Islet of Langerhans (tissue), 1 donor: ENCODE measurements around the gene TNIK.

Experiments
- FAIRE-seq: peaks from one replicate; lab custom pipeline; 2011; peaks lifted over from hg19 to GRCh38; lab: Jason Lieb, UNC

The TNIK gene

GRCh38 chr3:171279972-171280371 lies 180.2 kb downstream of the TNIK start:
- FAIRE-seq, result no peak

DNA sequence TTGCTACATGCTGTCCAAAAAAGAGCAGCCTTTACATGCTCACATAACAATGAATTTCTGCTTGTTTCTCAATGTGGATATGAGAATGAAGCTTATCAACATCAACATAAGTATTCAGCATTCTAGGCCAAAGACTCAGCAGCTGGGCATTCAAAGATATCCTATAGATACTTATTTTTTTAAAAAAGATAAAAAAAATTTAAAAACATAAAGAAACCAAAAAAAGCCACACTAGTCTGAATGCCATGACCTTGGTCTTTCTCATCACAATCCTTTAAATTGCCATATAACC lies 182.0 kb downstream of the TNIK start:
- no peak for FAIRE-seq

GRCh38 chr3:171277456-171278298 lies 182.5 kb downstream of the TNIK start:
- FAIRE-seq, result no peak

GRCh38 chr3:171276923-171277322 lies 183.3 kb downstream of the TNIK start:
- no peak for FAIRE-seq

DNA sequence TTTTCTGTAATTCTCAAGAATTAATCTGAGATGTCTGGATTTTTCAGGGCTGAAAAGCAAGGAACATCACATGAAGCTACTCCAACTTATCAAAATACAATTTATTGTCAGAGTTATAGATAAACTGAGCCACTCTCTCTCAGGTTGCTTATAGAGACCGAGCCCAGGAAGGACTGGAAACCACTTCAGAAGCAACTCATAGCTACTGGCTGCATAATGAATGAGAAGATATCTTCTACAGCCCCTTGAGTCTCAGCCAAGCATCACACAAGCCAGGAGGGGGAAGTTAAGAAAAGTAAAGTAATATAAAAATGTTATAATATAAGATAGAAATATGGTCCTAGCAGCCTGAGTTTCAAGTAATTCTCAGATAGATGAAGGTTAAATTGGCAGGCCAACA lies 186.0 kb downstream of the TNIK start:
- FAIRE-seq, result no peak

GRCh38 chr3:171270541-171270940 lies 189.7 kb downstream of the TNIK start:
- FAIRE-seq, result no peak

DNA sequence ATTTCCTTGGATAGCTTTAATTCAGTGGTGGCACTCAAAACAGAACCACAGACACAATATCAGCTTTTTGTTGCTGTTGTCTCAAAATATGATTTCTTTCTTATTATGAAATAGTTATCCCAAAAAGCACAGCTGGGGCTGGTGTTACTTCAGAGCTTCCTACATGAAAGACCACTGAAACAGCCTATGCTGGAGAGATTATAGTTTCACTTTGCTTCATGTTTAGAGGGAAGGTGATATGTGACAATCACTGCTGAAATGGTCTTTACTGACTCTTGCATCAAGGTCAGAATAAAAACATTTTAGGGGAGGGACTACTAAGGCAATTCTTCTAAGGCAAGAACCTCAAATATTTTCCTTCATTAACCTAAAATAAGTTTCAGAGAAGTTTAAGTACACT lies 190.7 kb downstream of the TNIK start:
- no peak for FAIRE-seq

DNA sequence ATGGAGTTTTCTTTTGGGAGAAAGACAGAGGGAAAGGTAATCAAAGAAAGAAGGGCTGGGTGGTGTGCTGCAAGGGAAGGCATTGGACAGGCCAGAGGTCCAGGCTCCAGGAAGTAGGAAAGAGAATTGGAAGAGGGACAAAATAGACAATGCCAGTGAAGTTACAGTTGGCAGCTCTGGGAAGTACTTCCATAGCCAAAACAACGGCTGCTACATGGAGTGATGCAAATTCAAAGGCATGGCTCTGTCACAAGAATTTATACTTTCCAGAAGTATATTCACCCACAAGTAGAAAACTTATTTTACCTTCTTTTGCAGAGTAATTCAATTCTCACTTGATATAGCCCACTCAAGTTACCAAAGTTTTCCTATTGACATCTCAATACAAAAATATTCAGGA lies 191.5 kb downstream of the TNIK start:
- FAIRE-seq, result no peak

DNA sequence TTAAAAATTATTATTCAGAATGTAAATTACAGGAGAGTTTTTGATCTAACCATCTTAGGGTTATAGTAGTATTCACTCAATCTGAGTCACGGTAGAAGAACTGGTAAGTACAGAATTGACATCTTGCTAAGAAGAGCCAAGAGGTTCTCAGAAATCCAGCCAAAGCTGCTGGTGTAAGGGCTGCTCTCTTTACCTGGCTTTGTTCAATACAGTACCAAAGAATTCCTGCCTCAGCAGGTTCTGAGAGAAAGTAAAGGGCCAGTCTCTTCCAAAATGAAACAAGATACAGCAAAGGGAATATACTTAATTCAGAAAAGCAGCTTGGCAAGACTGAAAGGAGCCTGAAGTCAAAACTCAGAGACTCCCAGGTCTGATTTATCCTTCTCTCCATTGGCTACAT lies 193.1 kb downstream of the TNIK start:
- no peak for FAIRE-seq

DNA sequence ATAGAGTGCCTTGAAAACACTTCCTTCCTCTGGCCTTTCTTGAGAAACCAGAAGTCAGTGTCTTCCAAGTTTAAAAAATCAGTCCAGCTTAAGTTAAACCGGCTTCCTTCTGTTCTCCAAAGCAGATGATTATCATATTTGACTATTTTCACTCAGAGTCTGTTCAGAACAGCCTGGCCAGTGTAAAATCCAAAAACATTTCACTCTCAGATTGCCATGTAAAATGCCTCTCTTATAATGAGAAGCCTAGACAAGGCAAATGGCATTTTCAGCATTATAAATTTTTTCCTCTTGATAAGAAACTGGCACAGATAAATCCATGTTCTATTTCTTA lies 193.5 kb downstream of the TNIK start:
- FAIRE-seq, result no peak

- no peak for FAIRE-seq
Measured at GRCh38 chr3:171266034-171266739, 194.0 kb downstream of the TNIK start.

GRCh38 chr3:171264758-171265157 lies 195.4 kb downstream of the TNIK start:
- FAIRE-seq, result no peak

DNA sequence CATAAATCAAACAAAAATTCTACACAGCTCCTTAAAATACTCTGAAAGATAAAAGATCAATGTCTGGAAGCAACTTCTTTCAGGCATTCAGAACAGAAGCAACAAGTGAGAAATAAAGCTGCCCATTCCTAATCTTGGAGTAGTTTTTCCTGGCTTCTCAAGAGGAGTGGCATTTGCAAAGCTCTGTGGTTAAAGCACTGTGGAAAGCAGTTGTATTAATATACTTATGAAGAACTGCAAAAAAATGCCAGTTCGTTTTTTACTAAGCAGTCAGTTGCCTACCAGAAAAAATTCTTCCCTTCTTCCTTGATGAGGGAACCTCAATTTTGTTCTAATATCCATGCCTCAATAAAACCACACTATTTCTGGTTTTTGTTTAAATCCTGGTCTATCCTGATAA lies 197.8 kb downstream of the TNIK start:
- FAIRE-seq, result no peak

DNA sequence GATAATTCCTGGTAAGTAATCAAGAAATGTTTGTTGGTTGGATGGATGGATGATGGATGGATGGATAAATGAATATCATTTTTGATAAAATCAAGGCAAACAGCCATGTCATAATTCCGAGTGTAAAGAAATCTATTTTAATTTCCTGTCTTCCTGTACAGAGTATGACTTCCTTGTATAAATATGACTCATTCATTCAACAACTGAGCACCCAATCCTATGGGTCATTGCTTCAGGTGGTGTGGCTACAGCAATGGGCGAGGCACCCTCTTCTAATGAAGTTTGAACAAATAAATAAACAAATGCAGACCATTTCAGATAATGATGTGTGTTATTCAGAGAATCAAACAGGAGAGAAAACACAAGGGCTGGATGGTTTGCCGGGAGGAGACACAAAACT lies 198.7 kb downstream of the TNIK start:
- FAIRE-seq, result peak; percentile 93

GRCh38 chr3:171260899-171261298 lies 199.3 kb downstream of the TNIK start:
- peak; percentile 17 for FAIRE-seq

DNA sequence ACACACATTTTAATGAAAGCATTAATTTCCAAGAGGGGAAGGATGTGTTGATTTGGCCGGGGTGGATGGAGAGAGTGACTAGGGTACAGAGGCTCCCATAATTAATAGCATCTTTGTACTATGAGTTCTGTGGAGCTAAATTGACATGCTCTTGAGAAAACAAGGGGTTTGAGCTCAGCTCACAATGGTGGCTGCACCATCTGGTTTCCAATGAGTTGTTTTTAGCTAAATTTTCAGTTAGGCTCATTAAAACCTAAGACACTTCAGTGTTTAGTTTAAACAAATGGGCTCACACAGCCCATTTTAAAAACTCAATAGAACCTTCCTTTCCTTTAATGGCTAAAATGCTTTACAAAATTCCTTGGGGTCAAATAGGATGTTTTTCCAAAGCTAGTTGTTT lies 199.7 kb downstream of the TNIK start:
- no peak for FAIRE-seq

- no peak for FAIRE-seq
Measured at GRCh38 chr3:171258316-171258715, 201.9 kb downstream of the TNIK start.

- no peak for FAIRE-seq
Measured at GRCh38 chr3:171257251-171258203, 202.7 kb downstream of the TNIK start.

DNA sequence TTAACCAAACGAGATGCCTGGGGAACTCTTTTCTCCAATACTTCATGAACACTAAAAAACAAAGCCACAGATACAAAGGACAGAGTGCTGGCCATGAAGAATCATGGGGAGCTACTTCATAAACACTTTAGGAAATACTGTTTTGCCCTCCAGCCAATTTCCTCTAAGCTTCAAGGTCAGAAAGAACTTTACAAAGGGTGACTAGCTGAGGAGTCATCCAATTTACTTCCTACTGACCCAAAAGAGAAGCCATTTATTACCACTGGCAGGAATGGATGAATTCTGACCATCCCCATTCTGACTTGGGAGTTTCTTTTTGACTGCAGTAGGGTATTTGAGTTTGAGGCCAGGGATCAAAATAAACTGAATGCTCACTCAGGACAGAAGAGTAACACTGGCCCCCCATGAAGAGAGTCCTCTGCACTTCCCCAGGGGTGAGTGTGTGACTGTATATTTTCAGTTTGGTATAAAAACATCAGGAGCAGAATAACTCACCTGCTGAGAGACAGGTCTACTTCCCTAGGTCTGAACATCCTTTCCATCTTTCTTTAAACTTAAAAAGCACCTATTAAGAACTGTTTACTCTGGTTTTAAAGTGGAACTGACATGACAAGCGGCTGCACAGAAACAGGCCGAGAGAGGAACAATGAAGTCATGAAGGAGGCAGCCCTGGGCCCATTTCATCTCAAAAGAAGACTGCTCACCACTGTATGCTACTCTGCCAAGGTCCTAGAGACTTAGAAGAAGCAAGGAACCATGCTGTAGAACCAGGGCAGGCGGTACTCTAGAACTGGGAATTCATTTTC lies 203.6 kb downstream of the TNIK start:
- FAIRE-seq, result no peak

- no peak for FAIRE-seq
Measured at GRCh38 chr3:171255236-171255806, 204.9 kb downstream of the TNIK start.

DNA sequence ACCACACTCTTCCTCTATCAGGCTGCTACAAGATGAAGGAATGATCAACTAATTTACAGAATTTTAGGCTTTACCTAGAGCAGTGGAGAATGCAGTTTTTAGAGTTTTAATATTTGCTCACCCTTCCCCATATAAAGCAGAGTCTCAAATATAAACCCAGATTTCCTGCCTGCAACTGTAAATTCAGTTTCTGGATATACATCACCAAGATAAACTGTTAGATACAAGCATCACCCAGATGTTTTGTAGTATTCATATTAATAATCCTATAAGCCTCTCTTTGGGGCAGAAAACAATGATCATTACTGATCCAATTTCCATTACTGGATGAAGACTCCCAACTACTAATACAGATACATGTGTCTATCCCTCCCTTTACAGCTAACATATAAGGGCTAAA lies 205.9 kb downstream of the TNIK start:
- FAIRE-seq, result no peak

GRCh38 chr3:171251835-171252234 lies 208.4 kb downstream of the TNIK start:
- no peak for FAIRE-seq
